Osteoblast (primary cell): ENCODE data around the gene RAVER2. TPM values are rescaled to one million over a fixed set of nuclear protein-coding genes. Genes with fewer than 3 reads are reported as not detected.

Source experiments
- DNase-seq: peaks from one replicate; pipeline ENCODE4 v3.0.0; 2011; ENCODE audit warnings: low spot score, mixed read lengths; ENCODE audit not compliant: insufficient read length; ENCODE audit errors: missing footprints
- H2AFZ ChIP-seq: 2 replicates; pipeline ENCODE4 v1.6.0; 2011; ENCODE audit warnings: mild to moderate bottlenecking, low read length
- H3K27ac ChIP-seq: 2 replicates; pipeline ENCODE4 v1.5.1; 2011; ENCODE audit warnings: mild to moderate bottlenecking, low read depth, low read length, moderate library complexity
- H3K27me3 ChIP-seq: 2 replicates; pipeline ENCODE4 v1.6.0; 2012; ENCODE audit warnings: mild to moderate bottlenecking, control low read depth, inconsistent platforms, low read length, moderate library complexity; ENCODE audit not compliant: insufficient read depth
- H3K36me3 ChIP-seq: 2 replicates; pipeline ENCODE4 v1.5.1; 2011; ENCODE audit warnings: mild to moderate bottlenecking, low read length, control low read depth, moderate library complexity; ENCODE audit not compliant: insufficient read depth
- H3K4me1 ChIP-seq: 2 replicates; pipeline ENCODE4 v1.5.1; 2011; ENCODE audit warnings: mild to moderate bottlenecking, low read length, control low read depth, moderate library complexity; ENCODE audit not compliant: insufficient read depth
- H3K4me2 ChIP-seq: 2 replicates; pipeline ENCODE4 v1.6.0; 2011; ENCODE audit warnings: mild to moderate bottlenecking, low read length; ENCODE audit not compliant: insufficient read depth
- H3K4me3 ChIP-seq: fragments of 200-600 bp; sonication (generic); 3 replicates; pipeline ENCODE4 v1.5.1; 2012; ENCODE audit warnings: mild to moderate bottlenecking, low read length, inconsistent platforms; ENCODE audit not compliant: insufficient read depth
- H3K79me2 ChIP-seq: 2 replicates; pipeline ENCODE4 v1.6.0; 2012; ENCODE audit warnings: mild to moderate bottlenecking, low read length, control low read depth, inconsistent platforms; ENCODE audit not compliant: insufficient read depth
- H3K9me3 ChIP-seq: 2 replicates; pipeline ENCODE4 v1.5.1; 2011; ENCODE audit warnings: low read depth, low read length, control low read depth
- H4K20me1 ChIP-seq: 2 replicates; pipeline ENCODE4 v1.6.0; 2012; ENCODE audit warnings: mild to moderate bottlenecking, low read length, control low read depth; ENCODE audit not compliant: insufficient read depth
- total RNA-seq: library from RNA; depleted of rRNA; stranded (reverse); fragments of >200 nt; gene quantifications from 2 replicates; pipeline ENCODE4 v1.2.3, GENCODE V29; 2012
- TF ChIP-seq, protein P1 (sequence below): IDR thresholded peaks from 2 replicates; pipeline ENCODE4 v1.5.1; 2011; ENCODE audit warnings: mild to moderate bottlenecking, low read depth, low read length, moderate library complexity; ENCODE audit errors: extremely low read depth

RAVER2 gene
- total RNA-seq, 1 donor, result 17.4 TPM

DNA sequence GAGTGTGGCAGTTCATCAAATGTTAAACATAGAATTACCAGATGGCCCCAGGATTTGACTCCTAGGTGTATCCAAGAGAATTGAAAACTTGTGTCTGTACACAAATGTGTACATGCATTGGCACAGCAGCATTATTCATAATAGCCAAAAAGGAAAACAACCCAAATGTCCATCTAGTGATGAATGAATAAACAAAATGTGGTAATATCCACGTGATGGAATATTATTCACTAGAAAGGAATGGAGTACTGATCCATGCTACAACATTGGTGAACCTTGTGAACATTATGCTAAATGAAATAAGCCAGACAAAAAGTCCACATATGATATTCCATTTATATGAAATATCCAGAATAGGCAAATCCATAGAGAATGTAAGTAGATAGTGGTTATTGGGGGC is 77.7 kb downstream of the RAVER2 start:
- Histone ChIP-seq H3K4me1 (no peaks in the 10 kb centered on the region), H2AFZ (no peak overlapping the region), H4K20me1 (no peaks in the 10 kb centered on the region), H3K27ac (no peak overlapping the region), H3K4me2 (no peak overlapping the region), H3K27me3 (no peaks in the 10 kb centered on the region), H3K36me3 (no peaks in the 10 kb centered on the region), H3K9me3 (no peaks in the 10 kb centered on the region), H3K79me2 (no peaks in the 10 kb centered on the region), H3K4me3 (no peak overlapping the region)
- TF ChIP-seq, protein P1, sequence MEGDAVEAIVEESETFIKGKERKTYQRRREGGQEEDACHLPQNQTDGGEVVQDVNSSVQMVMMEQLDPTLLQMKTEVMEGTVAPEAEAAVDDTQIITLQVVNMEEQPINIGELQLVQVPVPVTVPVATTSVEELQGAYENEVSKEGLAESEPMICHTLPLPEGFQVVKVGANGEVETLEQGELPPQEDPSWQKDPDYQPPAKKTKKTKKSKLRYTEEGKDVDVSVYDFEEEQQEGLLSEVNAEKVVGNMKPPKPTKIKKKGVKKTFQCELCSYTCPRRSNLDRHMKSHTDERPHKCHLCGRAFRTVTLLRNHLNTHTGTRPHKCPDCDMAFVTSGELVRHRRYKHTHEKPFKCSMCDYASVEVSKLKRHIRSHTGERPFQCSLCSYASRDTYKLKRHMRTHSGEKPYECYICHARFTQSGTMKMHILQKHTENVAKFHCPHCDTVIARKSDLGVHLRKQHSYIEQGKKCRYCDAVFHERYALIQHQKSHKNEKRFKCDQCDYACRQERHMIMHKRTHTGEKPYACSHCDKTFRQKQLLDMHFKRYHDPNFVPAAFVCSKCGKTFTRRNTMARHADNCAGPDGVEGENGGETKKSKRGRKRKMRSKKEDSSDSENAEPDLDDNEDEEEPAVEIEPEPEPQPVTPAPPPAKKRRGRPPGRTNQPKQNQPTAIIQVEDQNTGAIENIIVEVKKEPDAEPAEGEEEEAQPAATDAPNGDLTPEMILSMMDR, result no peak
- no peak for DNase-seq

DNA sequence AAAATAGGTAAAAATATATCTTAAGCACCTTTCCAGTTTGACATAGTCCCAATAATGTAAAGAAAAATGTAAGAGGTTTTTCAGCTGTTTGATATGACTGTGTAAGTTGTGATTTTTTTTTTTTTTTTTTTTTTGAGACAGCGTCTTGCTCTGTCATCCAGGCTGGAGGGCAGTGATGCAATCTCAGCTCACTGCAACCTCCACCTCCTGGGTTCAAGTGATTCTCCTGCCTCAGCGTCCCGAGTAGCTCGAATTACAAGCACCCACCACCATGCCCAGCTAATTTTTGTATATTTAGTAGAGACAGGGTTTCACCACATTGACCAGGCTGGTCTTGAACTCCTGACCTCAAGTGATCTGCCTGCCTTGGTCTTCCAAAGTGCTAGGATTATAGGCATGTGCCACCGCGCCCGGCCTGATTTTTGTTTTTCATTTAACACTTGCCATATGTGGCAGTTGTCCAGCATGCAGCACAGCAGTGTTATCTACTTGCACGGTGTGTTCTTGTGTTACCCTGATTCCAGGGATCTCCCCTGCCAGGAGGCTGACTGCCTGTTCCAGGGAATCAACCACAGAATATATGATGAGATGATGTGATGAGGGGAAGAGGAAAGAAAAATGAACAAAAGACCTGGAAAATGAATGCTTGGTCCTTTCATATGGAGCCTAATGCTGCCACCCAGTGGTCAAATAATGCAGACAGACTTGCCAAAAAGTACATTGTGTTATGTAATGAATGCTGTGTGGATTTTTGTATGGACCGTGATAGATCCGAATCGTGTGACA is 79.0 kb downstream of the RAVER2 start:
- peak overlapping the region; percentile 33 for H2AFZ ChIP-seq
- TF ChIP-seq, protein P1, result peak; percentile 78
- no peaks in the 10 kb centered on the region for H3K4me1 ChIP-seq
- H3K4me2 ChIP-seq, result peak overlapping the region; percentile 41
- no peaks in the 10 kb centered on the region for H3K79me2 ChIP-seq
- no peak overlapping the region for H3K27ac ChIP-seq
- no peaks in the 10 kb centered on the region for H3K36me3 ChIP-seq
- peak; percentile 53 for DNase-seq
- H3K27me3 ChIP-seq, result no peaks in the 10 kb centered on the region
- H3K9me3 ChIP-seq, result no peaks in the 10 kb centered on the region
- H4K20me1 ChIP-seq, result no peaks in the 10 kb centered on the region
- H3K4me3 ChIP-seq, result peak overlapping the region; percentile 1

DNA sequence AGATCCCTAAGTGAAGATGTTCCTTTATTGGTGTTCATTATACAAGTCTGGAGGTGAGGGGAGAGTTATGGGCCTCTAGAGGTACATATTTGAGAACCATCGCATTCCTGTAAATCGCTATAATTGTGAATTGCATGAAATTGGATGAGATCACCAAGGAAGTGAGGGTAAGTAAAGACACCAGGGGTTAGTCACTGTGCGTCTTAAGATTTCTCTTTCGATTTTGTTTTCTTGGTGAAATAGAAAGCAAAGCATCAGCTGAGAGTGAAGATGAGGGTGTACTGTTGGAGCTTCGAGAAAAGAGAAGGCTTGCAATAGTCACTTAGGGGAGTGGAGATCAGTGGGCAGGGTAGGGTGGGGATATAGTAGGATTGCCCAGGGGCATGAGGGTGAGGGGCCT is 82.1 kb downstream of the RAVER2 start:
- H3K27me3 ChIP-seq, result no peaks in the 10 kb centered on the region
- peak overlapping the region; percentile 26 for H3K4me2 ChIP-seq
- TF ChIP-seq, protein P1, result no peak
- no peaks in the 10 kb centered on the region for H3K79me2 ChIP-seq
- H3K36me3 ChIP-seq, result peaks cover 8% of the 10 kb centered on the region
- H3K27ac ChIP-seq, result no peak overlapping the region
- H3K9me3 ChIP-seq, result no peaks in the 10 kb centered on the region
- peak; percentile 26 for DNase-seq
- no peaks in the 10 kb centered on the region for H4K20me1 ChIP-seq
- no peak overlapping the region for H2AFZ ChIP-seq
- H3K4me3 ChIP-seq, result no peak overlapping the region
- H3K4me1 ChIP-seq, result no peaks in the 10 kb centered on the region

DNA sequence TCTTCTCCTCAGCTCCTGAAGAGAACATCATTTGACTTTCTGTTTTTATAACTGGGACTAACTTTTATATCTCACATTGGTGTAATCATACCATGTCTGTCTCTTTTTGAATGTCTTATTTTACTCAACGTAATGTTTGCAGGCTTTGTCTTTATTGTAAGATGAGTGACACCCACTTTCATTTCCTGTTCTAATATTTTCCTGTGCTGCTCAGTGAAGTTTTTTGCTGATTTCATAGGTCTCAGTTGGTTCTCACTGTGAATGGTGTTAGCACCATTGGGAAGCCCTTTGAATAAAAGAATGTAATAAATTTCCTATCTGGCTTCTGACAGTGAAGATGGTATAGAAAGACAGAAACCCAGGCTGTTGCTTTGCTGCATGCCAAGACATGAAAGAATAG is 84.0 kb downstream of the RAVER2 start:
- Histone ChIP-seq H2AFZ (no peak overlapping the region), H3K4me2 (no peak overlapping the region), H3K4me1 (no peaks in the 10 kb centered on the region), H3K36me3 (peaks cover 26% of the 10 kb centered on the region), H3K79me2 (no peaks in the 10 kb centered on the region), H4K20me1 (no peaks in the 10 kb centered on the region), H3K9me3 (no peaks in the 10 kb centered on the region), H3K27ac (no peak overlapping the region), H3K4me3 (no peak overlapping the region), H3K27me3 (no peaks in the 10 kb centered on the region)
- no peak for DNase-seq
- TF ChIP-seq, protein P1, result no peak
